HUDEP-2 (cell line): ENCODE measurements around the gene KRTCAP3.

ENCODE experiments used
- DNase-seq, 76 experiments: peaks; one replicate each; lab custom pipeline; 2025; ENCODE audit not compliant: unreplicated experiment in 76 of 76; lab: John Stamatoyannopoulos, UW

The KRTCAP3 gene

GRCh38 chr2:27435628-27436027 lies 6.6 kb upstream of the KRTCAP3 start:
- DNase-seq: no peak

GRCh38 chr2:27441226-27441926 lies 805 bp upstream of the KRTCAP3 start:
- DNase-seq: peak in 71 of 76 experiments; percentile 16 to 86 (median 56)

- peak in 3 of 76 experiments; percentile 1 to 13 (median 12) for DNase-seq
Measured at GRCh38 chr2:27442920-27443282, 720 bp downstream of the KRTCAP3 start.

- no peak for DNase-seq
Measured at GRCh38 chr2:27445155-27445554, 3.0 kb downstream of the KRTCAP3 start.

- no peak for DNase-seq
Measured at GRCh38 chr2:27445615-27446014, 3.4 kb downstream of the KRTCAP3 start.

- no peak for DNase-seq
Measured at GRCh38 chr2:27446057-27446456, 3.9 kb downstream of the KRTCAP3 start.

- DNase-seq: no peak
Measured at GRCh38 chr2:27448381-27448780, 6.2 kb downstream of the KRTCAP3 start.

- no peak for DNase-seq
Measured at GRCh38 chr2:27451095-27451494, 8.9 kb downstream of the KRTCAP3 start.

- DNase-seq: no peak
Measured at GRCh38 chr2:27453968-27454367, 11.8 kb downstream of the KRTCAP3 start.

- DNase-seq: peak in 41 of 76 experiments; percentile 2 to 47 (median 26)
Measured at GRCh38 chr2:27461118-27461517, 18.9 kb downstream of the KRTCAP3 start.

GRCh38 chr2:27464443-27464842 lies 22.3 kb downstream of the KRTCAP3 start:
- no peak for DNase-seq

GRCh38 chr2:27471961-27472360 lies 29.8 kb downstream of the KRTCAP3 start:
- no peak for DNase-seq

GRCh38 chr2:27485496-27485895 lies 43.3 kb downstream of the KRTCAP3 start:
- DNase-seq: no peak

GRCh38 chr2:27489118-27489497 lies 46.9 kb downstream of the KRTCAP3 start:
- peak in 10 of 76 experiments; percentile 5 to 29 (median 17) for DNase-seq

GRCh38 chr2:27489498-27490397 lies 47.6 kb downstream of the KRTCAP3 start, which contains the start of gene IFT172:
Gene IFT172 (minus strand): TSS chr2:27489743. CDS start chr2:27489653, 90 bp downstream.
- peak in 75 of 76 experiments; percentile 73 to 99 (median 98) for DNase-seq

- no peak for DNase-seq
Measured at GRCh38 chr2:27492557-27492956, 50.4 kb downstream of the KRTCAP3 start.

GRCh38 chr2:27493948-27494283 lies 51.7 kb downstream of the KRTCAP3 start:
- no peak for DNase-seq
